NCI-H2171 (cell line): ENCODE results near the gene ARHGDIG.
"Not testable (repeated sequence)": the region's sequence is repeated elsewhere in the genome, so short reads cannot be mapped to it uniquely, and the experiment has no call there.

Experiments used
- DNase-seq: peaks from one replicate; lab custom pipeline; 2025; lab: John Stamatoyannopoulos, UW

ARHGDIG gene

DNA sequence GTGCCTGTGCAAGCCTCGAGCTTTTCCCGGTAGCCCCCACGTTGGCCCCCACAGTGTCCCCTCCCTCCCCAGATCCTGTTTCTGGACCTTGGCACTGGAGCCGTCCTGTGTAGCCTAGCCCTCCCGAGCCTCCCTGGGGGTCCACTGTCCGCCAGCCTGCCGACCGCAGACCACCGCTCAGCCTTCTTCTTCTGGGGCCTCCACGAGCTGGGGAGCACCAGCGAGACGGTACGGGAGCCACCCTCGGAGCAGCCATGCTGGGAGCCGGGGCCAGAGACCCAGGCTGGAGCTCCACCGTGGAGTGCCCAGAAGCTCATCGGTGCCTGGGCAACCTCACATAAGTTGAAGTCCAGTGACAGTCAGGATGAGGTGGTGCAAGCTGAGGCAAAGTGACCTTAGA is 16.4 kb upstream of the ARHGDIG start:
- no peak for DNase-seq

GRCh38 chr16:264440-264951 is 15.9 kb upstream of the ARHGDIG start:
- DNase-seq: no peak

- DNase-seq: no peak
Measured at GRCh38 chr16:265002-265529, 15.3 kb upstream of the ARHGDIG start.

DNA sequence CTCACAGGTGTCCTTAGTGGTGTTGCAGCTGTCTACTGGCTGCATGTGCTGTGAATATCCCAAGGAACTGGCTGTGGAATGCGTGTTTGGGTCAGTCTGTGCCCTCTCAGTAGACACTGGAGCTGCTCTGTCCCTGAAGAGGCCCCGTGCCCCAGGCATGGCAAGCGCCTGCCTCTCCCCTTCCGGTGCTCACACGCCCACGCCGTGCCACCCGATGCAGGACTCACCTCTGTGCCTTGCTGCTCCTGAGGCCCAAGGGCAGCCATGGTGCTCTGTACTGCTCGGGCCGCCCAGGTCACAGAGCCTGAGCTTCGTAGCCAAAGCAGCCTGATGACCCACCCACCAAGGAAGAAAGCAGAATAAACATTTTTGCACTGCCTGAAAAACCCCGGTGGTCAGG is 14.7 kb upstream of the ARHGDIG start:
- no peak for DNase-seq

DNA sequence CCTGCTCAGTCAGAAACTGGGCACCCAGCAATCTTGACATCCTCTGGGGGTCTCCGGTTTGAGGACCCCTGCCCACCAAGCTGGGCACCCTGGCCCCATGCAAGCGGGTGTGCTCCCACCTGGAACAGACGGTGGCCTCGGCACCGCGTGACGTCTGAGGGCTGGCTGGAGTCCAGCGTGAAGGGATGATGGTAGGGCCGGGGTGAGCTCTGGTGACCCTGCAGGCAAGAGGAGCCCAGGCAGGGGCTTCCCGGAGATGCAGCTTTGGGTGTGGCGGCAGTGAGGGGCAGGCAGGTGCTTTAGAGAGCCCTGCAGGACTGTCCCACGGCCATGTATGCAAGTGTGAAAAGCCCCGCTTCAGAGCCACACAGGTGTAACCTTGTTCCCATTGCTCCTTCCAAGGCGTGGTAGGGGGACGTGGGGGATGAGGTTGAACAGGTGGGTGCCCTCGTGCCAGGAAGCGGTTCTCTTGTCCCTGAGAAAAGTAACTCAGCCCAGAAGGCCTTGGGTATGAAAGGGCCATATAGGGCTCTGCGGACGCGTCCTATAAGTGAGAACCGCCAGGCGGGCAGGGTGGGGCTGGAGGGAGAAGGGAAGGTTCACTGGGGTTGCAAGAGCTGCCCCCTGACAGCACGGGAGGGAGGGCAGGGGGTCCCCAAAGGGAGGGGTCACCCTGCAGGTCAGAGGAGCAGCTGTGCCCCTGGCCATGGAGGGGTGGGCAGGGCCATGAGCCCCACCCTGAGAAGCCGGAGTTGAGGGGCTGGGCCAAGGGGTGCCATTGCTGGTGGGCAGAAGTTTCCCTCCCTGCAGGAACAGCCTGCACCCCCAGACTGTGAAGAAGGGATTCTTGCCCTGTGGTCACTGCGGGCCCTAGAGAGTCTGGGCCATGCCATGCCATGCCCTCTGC is 13.9 kb upstream of the ARHGDIG start:
- DNase-seq: no peak

- DNase-seq: not testable (repeated sequence)
Measured at GRCh38 chr16:267562-267961, 12.8 kb upstream of the ARHGDIG start.

- no peak for DNase-seq
Measured at GRCh38 chr16:268141-269053, 12.0 kb upstream of the ARHGDIG start.

- no peak for DNase-seq
Measured at GRCh38 chr16:269061-269796, 11.2 kb upstream of the ARHGDIG start.

DNA sequence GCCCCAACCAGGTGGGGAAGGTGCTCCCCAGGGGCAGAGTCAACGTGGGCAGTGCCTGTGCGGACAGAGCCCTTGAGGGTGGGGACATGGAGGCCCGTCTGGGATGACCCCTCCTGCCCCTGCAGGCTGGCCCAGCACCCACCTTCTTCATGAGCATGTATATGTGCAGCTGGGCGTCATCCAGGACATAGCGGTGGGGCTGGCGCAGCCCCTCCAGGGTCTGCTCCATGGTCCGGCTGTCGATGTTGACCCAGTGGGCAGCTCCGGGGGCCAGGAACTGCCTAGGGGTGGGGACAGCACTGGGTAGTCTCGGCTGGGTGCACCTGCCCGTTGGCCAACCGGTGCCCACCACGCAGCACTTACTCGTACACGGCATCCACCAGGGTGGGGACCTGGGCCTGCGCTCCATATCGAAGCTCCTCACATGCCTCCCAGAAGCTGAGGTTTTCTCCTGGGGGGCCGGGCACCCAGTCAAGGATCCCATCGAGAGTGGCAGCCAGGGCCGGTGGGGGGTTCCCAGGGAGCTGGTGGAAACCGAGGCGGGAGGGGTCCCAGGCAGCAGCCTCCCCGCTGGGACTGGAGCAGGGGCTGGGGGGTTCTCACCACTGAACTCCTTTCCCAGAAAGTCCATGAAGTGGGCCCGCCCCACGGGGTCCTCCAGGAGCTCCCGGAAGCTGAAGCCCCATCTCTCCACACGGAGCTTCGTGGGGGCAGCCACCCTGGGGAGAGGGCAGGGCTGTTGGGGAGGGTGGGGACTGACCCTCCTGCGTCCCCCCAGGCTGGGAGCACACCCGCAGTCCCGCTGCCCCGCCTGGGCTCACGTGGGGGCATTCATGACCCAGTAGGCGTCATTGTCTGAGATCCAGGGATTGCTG is 9.8 kb upstream of the ARHGDIG start:
- DNase-seq: no peak

GRCh38 chr16:272633-273546 is 7.5 kb upstream of the ARHGDIG start:
- no peak for DNase-seq

DNA sequence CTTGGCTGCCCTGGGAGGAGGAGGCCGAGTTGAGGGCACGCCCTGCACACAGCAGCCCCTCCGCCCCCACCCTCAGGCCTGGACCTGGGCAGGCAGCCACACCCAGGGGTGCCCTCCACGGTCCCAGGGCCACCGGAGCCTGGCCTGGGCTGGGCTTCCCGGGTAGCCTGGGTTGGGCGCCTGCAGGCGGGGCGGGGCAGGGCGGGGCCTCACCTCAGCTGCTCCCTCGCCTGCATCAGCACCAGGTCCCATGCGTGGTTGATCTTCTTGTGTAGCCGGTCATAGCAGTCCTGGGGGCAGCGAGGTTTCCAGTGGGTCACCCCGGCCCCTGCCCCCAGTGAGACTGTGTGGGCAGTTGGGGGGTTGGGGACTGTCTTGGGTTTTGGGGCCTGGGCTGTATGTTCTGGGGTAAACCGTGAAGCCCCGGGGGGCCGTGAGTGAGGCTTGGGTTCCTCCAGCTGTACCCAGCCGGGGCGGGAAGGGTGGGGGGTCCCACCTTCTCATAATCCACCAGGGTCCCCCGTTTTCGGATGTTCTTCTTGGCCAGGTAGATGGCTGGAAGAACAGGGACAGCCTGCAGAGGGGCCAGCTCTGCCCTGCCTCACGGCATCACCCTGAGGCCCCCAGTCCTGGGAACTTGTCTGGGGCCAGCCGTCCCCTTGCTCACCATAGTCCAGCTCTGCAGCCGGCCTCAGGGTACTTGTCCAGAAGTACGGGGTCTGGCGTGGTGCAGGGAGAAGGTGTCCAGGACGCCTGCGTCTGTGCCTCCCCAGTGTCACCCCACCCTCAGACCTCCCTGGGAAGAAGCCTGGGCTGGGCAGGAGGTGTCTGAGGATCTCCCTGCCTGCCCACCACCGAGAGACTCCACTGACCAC is 6.6 kb upstream of the ARHGDIG start:
- no peak for DNase-seq

GRCh38 chr16:275041-275641 is 5.2 kb upstream of the ARHGDIG start:
- DNase-seq: peak; percentile 37

DNA sequence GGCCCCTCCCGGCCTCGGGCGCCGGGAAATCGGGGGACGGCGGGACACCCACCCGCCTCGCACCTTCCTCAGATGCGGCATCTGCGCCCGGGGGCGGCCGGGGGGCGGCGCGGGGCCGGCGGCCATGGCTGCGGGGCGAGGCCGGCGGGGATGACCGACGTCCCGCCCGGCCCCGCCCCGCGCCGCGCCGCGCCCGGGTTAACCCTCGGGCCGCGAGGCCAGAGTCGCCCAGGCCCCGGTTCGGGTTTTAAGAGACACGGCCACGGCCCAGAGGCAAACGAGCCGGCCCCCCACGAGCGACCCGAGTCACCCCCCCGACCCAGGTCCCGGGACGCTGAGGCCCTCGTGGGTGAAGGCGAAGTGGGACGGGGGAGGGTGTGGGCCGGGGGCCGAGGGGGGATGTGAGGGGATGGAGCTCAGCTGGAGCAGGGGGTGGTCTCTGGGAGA is 4.6 kb upstream of the ARHGDIG start, which contains the start of gene RGS11:
RGS11 (minus strand) TSS at position 159 of the 447 bp plus-strand sequence; CDS start at position 126, 33 bp downstream.
- DNase-seq: no peak

- DNase-seq: no peak
Measured at GRCh38 chr16:276426-277077, 3.8 kb upstream of the ARHGDIG start.

GRCh38 chr16:278863-279366 is 1.5 kb upstream of the ARHGDIG start:
- DNase-seq: peak; percentile 36

DNA sequence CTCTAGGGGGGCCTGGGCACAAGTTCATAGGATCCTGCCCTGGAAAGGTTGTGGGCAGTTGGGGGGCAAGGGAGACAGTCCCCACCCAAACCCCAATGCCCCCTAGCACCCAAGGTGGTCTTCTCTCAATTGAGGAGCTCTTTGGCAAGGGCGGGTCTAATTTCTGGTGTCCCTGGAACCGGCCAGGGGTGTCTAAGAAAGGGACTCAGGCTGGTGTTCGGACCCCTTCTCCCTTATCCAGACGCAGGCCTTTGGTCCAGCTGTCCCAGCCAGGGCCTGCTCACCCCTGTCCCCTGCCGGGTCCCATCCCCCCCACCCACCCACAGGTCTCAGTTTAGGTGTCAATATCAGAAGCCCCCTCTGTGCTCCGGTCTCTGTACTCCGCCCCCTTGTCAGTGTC is 860 bp upstream of the ARHGDIG start:
- no peak for DNase-seq

DNA sequence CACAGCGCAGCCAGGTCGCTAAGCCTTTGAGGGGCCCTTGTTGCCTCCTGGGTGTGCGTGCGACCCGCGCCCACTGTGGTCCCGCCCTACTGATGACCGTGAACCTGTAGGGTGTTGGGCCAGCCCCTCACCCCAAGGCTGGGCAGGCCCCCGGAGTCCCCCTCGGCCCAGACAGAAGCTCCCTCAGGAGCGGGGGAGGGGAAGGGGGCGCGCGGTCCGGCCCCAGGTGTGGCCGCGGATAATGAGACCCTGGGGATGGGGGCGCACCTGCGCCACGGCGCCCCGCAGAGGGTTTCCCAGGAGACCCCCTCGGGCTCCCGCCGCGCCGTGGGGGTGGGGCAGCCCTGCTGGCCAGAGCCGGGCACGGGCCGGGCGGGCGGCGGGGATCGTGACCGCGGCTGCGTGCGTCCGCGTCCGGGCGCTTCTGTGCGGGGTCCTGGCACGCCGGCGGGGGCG is 358 bp upstream of the ARHGDIG start:
- DNase-seq: no peak
